Measurements from ENCODE around the gene ABI3BP.

Gene ABI3BP

DNA sequence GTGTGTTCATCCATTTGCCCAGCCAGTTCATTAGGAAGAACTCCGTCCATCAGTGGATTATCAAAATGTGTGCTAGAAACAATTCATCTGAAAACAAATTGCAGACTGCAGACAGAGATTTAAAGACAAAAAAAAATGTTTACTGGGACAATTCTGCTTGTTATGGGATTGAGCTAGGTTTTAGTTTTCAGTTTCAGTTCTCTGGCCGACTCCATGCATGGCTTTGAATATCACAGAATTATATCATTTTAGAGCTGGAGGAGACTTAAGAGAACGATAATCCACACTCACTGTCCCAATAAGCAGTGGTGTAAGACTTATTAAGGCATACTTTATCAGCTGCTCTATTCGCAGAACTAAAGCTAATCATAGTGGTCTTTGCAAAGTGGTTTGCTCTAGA is 232.8 kb downstream of the ABI3BP start:
- no peak for TF ChIP-seq CEBPB (IDR thresholded peaks at IDR 0.05)
- no peak for TF ChIP-seq TCF12 (IDR thresholded peaks at IDR 0.05; ENCODE audit: low read depth)
- no peak for TF ChIP-seq TEAD4 (IDR thresholded peaks at IDR 0.05)
- no peak for TF ChIP-seq FOXM1 (IDR thresholded peaks at IDR 0.05; ENCODE audit: borderline replicate concordance, low read depth)
- no peak for TF ChIP-seq RAD21 (IDR thresholded peaks at IDR 0.05; ENCODE audit: low read depth)
- TF ChIP-seq, protein P1, sequence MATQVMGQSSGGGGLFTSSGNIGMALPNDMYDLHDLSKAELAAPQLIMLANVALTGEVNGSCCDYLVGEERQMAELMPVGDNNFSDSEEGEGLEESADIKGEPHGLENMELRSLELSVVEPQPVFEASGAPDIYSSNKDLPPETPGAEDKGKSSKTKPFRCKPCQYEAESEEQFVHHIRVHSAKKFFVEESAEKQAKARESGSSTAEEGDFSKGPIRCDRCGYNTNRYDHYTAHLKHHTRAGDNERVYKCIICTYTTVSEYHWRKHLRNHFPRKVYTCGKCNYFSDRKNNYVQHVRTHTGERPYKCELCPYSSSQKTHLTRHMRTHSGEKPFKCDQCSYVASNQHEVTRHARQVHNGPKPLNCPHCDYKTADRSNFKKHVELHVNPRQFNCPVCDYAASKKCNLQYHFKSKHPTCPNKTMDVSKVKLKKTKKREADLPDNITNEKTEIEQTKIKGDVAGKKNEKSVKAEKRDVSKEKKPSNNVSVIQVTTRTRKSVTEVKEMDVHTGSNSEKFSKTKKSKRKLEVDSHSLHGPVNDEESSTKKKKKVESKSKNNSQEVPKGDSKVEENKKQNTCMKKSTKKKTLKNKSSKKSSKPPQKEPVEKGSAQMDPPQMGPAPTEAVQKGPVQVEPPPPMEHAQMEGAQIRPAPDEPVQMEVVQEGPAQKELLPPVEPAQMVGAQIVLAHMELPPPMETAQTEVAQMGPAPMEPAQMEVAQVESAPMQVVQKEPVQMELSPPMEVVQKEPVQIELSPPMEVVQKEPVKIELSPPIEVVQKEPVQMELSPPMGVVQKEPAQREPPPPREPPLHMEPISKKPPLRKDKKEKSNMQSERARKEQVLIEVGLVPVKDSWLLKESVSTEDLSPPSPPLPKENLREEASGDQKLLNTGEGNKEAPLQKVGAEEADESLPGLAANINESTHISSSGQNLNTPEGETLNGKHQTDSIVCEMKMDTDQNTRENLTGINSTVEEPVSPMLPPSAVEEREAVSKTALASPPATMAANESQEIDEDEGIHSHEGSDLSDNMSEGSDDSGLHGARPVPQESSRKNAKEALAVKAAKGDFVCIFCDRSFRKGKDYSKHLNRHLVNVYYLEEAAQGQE (IDR thresholded peaks at IDR 0.05; ENCODE audit: low read depth): no peak
- TF ChIP-seq, protein P2, sequence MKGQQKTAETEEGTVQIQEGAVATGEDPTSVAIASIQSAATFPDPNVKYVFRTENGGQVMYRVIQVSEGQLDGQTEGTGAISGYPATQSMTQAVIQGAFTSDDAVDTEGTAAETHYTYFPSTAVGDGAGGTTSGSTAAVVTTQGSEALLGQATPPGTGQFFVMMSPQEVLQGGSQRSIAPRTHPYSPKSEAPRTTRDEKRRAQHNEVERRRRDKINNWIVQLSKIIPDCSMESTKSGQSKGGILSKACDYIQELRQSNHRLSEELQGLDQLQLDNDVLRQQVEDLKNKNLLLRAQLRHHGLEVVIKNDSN (IDR thresholded peaks at IDR 0.05): no peak
- TF ChIP-seq YY1 (IDR thresholded peaks at IDR 0.05; ENCODE audit: low read depth): no peak
- TF ChIP-seq TAF1 (IDR thresholded peaks at IDR 0.05; ENCODE audit: low read depth): no peak
- no peak for TF ChIP-seq NFIC (IDR thresholded peaks at IDR 0.05)
- TF ChIP-seq, protein P3, sequence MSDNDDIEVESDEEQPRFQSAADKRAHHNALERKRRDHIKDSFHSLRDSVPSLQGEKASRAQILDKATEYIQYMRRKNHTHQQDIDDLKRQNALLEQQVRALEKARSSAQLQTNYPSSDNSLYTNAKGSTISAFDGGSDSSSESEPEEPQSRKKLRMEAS (IDR thresholded peaks at IDR 0.05): no peak

DNA sequence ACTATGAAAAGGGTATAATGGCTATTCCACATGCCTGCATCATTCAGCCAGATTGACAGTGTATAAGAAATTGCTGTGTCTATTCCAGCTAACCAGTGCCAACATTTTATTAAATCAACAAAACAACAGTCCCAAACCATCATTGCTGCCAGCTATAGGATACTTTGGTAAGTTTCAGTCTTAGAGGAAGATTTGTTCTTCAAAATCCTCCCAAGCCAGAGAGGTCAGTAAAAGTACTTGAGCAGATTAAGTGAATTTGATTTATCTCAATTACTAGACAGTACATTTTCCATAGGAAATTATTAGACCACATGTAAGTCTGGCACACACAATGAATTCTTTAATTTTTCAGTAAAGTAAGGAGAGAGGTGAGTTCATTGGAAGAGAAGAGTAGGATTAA is 233.3 kb downstream of the ABI3BP start:
- TF ChIP-seq TEAD4 (IDR thresholded peaks at IDR 0.05): no peak
- TF ChIP-seq, protein P3 (IDR thresholded peaks at IDR 0.05): no peak
- TF ChIP-seq RAD21 (IDR thresholded peaks at IDR 0.05; ENCODE audit: low read depth): no peak
- TF ChIP-seq NFIC (IDR thresholded peaks at IDR 0.05): no peak
- TF ChIP-seq, protein P1 (IDR thresholded peaks at IDR 0.05; ENCODE audit: low read depth): no peak
- TF ChIP-seq EGR1 (IDR thresholded peaks at IDR 0.05): no peak
- no peak for TF ChIP-seq FOXM1 (IDR thresholded peaks at IDR 0.05; ENCODE audit: borderline replicate concordance, low read depth)
- no peak for TF ChIP-seq CREB1 (IDR thresholded peaks at IDR 0.05; ENCODE audit: low read depth)
- TF ChIP-seq, protein P2 (IDR thresholded peaks at IDR 0.05): no peak
- TF ChIP-seq TCF12 (IDR thresholded peaks at IDR 0.05; ENCODE audit: low read depth): no peak
- TF ChIP-seq YY1 (IDR thresholded peaks at IDR 0.05; ENCODE audit: low read depth): no peak
- no peak for TF ChIP-seq TAF1 (IDR thresholded peaks at IDR 0.05; ENCODE audit: low read depth)

DNA sequence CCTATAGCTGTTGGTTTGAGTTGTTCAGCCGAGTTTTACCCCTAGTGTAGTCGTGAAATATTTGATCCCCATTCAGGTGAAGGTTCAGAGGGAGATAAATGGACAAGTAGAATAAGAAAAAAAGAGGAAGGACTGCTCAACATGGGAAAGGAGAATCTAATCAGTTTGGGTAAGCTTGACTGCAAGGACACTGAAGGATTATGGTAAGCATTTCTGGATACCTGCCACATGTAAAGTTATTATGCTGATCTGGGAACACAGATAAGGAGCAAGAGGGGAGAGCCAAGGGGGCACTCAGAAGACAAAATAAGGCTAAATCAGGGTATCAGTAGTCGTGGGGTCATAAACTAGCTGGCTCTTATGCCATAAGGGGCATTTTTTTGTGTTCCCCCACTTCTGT is 234.1 kb downstream of the ABI3BP start:
- TF ChIP-seq FOXM1 (IDR thresholded peaks at IDR 0.05; ENCODE audit: borderline replicate concordance, low read depth) (no peak), EGR1 (IDR thresholded peaks at IDR 0.05) (no peak), CEBPB (IDR thresholded peaks at IDR 0.05) (no peak), RAD21 (IDR thresholded peaks at IDR 0.05; ENCODE audit: low read depth) (no peak), TCF12 (IDR thresholded peaks at IDR 0.05; ENCODE audit: low read depth) (no peak), CREB1 (IDR thresholded peaks at IDR 0.05; ENCODE audit: low read depth) (no peak), ZBTB7A (IDR thresholded peaks at IDR 0.05; ENCODE audit: low read depth) (no peak), TAF1 (IDR thresholded peaks at IDR 0.05; ENCODE audit: low read depth) (no peak), TEAD4 (IDR thresholded peaks at IDR 0.05) (no peak), YY1 (IDR thresholded peaks at IDR 0.05; ENCODE audit: low read depth) (no peak), EP300 (IDR thresholded peaks at IDR 0.05; ENCODE audit: borderline replicate concordance) (no peak)
- TF ChIP-seq, protein P2 (IDR thresholded peaks at IDR 0.05): no peak
- TF ChIP-seq, protein P3 (IDR thresholded peaks at IDR 0.05): no peak
- TF ChIP-seq, protein P1 (IDR thresholded peaks at IDR 0.05; ENCODE audit: low read depth): no peak

DNA sequence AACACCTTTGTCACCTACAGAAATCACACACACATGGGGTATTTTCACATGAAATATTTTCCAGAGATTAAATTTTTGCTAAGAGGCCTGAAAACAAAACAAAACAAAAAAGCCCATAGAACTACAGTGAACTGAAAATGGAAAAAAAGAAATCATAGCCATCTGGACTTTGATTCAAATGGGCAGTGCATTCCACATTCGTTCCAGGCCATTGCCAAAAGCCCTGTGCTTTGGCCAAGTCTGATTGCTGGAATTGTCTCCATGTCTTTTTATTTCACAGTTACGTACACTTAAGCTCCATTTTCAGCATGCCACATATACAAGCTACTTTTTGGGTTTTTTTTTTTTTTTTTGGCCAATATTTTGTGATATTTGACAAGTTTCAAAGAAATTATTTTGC is 236.8 kb downstream of the ABI3BP start:
- TF ChIP-seq NFIC (IDR thresholded peaks at IDR 0.05) (no peak), YY1 (IDR thresholded peaks at IDR 0.05; ENCODE audit: low read depth) (no peak)

All from Ishikawa (cell line).